Ecto neural progenitor cell (in vitro differentiated cells): Measurements from ENCODE around the gene ZNF532.

Experiments
- DNase-seq: peaks from one replicate; pipeline ENCODE4 v3.0.0-alpha.2; 2018; ENCODE audit warnings: low spot score

The ZNF532 gene

GRCh38 chr18:58949031-58949430, 84.4 kb downstream of the ZNF532 start:
- no peak for DNase-seq

DNA sequence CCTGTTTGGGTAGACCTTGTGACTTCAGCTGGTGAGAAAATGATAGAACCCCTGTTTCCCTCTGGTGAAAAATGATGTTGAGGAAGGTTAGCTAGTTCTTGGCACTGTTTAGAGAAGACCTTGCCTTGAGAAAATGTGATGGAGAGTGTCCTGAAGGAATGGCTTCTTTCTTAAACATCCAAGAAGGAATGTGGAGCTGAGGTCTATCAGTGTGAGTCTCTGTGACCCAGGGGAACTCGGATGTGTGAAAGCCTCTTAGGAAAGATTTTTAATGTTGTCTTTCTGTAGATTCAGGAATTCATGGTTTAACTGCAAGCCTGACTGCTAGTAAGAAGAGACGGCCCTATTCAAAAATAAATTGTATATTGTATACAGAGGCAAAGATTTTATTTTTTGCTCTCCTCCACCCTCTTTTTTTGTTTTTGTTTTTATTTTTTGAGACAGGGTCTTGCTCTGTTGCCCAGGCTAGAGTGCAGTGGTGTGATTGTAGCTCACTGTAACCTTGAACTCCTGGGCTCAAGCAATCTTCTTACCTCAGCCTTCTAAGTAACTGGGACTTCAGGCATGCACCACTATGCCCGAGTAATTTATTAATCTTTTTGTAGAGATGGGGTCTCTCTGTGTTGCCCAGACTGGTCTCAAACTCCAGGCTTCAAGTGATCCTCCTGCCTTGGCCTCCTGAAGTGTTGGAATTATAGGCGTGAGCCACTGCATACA, 87.5 kb downstream of the ZNF532 start:
- no peak for DNase-seq

- no peak for DNase-seq
Measured at GRCh38 chr18:58952858-58953257, 88.2 kb downstream of the ZNF532 start.

- DNase-seq: no peak
Measured at GRCh38 chr18:58953627-58954026, 89.0 kb downstream of the ZNF532 start.

GRCh38 chr18:58955001-58955400, 90.3 kb downstream of the ZNF532 start:
- DNase-seq: no peak

DNA sequence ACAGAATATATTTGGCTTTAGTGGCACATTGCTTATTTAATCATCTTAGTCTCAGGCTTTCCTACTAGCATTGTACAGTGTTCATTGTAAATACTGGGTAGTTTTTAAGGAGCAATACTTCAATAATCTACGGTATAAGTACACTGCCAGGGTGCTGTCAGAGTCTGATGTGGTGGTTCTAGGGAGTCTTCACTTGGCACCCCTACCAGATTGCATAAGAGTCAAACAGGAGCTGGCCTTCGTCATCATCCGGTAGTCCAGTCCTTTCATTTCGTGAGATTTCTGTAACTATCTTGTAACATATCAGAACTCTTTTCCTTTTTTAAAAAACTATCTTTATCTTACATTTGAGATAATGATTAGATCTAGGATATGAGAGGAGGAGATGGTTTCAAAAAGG, 91.1 kb downstream of the ZNF532 start:
- no peak for DNase-seq

DNA sequence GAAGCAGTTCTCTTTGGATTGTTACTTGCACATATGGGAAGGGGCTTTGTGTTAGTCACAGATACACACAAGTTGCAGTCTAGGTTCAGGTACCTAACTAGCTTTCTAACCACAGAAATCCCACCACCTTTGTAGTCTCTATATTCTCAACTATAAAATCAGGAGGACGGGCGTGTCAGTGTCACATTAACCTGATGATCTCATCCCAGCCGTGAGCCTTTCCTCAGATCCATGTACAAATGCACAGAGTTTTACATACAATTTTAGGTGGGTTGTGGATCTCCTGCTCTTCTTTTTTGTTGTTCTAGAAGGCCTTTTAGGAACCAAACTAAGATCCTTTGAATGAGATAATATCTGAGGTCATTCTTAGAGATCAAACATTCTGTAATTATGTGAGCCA, 94.0 kb downstream of the ZNF532 start:
- no peak for DNase-seq

DNA sequence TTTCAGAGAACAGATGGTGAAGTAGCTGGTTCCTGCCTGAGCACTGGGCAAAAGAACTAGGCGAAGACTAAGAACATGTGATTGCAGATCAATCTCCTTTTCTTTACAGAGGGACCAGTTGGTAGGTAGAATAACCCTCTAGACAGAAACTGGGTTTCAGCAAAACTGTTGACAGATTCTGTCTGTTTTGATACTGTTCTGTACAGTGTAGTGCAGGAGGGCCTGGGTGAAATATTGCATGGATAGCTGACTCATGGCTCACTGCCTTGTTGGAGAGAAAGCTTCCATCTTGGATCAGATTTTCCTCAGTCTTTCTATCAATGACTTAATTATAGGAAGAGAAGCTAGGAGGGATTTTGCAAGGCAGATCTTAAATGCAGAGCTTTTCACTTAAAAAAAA, 95.8 kb downstream of the ZNF532 start:
- DNase-seq: no peak

GRCh38 chr18:58960946-58961722, 96.5 kb downstream of the ZNF532 start:
- no peak for DNase-seq

GRCh38 chr18:58962336-58962735, 97.7 kb downstream of the ZNF532 start:
- no peak for DNase-seq

GRCh38 chr18:58965291-58966004, 100.8 kb downstream of the ZNF532 start:
- DNase-seq: no peak

- DNase-seq: no peak
Measured at GRCh38 chr18:58966005-58966677, 101.5 kb downstream of the ZNF532 start.

GRCh38 chr18:58966704-58967103, 102.0 kb downstream of the ZNF532 start:
- DNase-seq: no peak

GRCh38 chr18:58967751-58968254, 103.1 kb downstream of the ZNF532 start:
- no peak for DNase-seq

DNA sequence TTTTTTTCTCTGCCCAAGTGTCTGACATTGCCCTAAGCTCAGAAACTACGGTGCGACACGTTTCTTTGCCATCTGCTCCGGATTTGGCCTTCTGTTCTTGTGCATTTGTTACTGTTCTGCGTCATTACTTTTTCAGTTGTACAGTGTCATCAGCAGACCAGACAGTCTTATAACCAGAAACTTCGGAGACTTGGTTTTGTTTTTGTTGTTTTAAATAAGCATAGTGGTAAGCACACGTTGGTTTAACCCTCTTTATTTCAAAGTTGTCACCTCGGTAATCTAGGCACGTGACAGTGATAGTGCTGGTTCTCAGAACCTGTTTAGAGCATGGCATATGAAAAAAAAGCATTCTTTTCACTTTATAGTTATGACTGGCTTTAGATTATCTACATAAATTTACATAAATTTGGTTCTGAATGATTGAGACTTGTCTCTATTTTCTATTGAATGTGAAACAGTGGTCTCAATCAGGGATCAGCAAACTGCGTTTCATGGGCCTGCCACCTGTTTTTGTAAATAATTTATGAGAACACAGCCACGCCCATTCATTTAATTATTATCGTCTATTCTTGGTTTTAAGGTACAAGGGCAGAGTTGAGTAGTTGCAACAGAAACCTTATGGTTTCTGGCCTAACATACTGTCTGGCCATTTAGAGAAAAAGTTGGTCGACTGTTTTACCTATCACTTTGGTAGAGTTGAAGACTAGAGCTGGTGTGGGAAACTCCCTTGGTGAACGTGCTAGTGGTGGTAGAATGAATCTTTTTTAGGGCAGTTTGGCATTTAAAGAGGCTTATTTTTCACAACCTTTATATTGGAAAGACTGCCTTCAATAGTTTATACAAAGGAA, 106.5 kb downstream of the ZNF532 start:
- DNase-seq: no peak

GRCh38 chr18:58975296-58975695, 110.6 kb downstream of the ZNF532 start:
- DNase-seq: no peak

DNA sequence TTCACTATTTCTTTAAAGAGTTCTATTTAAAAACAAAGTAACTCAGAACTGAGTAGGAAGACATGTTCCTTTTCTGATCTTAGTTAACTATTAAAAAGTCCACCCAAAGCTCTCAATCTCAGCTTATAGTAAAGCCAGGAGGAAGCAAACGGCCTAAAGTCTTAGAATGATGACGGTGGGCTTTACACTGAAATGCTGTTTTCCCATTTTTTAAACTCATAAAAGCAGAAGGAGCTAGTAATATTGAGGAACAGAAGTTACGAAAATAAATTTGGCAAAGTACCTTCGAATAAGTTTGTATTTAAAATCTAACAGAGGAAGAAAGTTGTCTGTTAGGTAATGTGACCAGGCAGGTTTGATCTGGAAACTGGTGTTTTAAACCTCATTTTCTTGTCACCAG, 111.1 kb downstream of the ZNF532 start:
- no peak for DNase-seq

DNA sequence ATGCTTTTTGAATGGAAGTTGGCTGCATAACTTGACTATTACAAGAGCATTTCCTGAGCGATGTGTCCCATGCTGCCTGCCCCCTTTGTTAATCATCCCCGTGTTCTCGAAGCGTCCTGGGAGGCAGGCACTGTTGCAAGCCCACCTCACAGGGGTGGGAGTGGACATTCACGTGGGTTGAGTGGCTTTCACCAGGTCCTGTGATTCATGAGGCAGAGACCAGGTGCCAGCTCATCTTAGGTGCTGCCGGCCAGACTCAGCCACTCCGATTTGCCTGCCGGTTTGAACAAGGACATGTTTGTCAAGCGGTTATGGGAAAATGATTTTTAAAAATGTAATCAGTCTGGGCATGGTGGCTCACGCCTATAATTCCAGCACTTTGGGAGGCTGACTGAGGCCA, 112.5 kb downstream of the ZNF532 start:
- no peak for DNase-seq

- DNase-seq: no peak
Measured at GRCh38 chr18:58977801-58978200, 113.1 kb downstream of the ZNF532 start.

DNA sequence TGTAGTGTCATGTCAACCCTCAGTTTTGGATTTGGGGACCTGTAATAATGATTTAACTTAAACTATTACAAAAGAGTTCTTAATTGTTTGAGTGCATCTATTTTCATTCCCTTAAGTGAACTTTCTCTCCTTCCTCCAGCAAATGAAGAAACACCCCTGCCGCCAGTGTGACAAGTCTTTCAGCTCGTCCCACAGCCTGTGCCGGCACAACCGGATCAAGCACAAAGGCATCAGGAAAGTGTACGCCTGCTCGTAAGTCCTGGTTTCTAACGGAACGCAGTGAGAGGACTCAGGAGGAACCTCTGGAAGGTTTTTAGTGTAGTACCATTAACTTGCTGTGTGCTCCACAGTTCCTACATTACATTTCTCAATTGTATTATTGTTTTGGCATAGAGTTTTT, 114.2 kb downstream of the ZNF532 start:
- DNase-seq: no peak

GRCh38 chr18:58979615-58980014, 114.9 kb downstream of the ZNF532 start:
- DNase-seq: no peak
